Measurements from ENCODE around the gene PLEKHM1.

GRCh38 chr17:45394091-45394490, 96.4 kb downstream of the PLEKHM1 start:
- TF ChIP-seq RAD21 (IDR thresholded peaks at IDR 0.05; ENCODE audit: low read length) (no peak), POLR2A (IDR thresholded peaks at IDR 0.05; ENCODE audit: low read depth, low read length) (no peak)
